ENCODE results near the gene SMAD3.
"Not testable (repeated sequence)": the region's sequence is repeated elsewhere in the genome, so short reads cannot be mapped to it uniquely, and the experiment has no call there.

SMAD3 gene

GRCh38 chr15:67065531-67066005 lies at the start of gene SMAD3:
Gene SMAD3 (plus strand): TSS chr15:67065602. CDS start chr15:67066155, 553 bp downstream.
- peak; percentile 81 for DNase-seq

DNA sequence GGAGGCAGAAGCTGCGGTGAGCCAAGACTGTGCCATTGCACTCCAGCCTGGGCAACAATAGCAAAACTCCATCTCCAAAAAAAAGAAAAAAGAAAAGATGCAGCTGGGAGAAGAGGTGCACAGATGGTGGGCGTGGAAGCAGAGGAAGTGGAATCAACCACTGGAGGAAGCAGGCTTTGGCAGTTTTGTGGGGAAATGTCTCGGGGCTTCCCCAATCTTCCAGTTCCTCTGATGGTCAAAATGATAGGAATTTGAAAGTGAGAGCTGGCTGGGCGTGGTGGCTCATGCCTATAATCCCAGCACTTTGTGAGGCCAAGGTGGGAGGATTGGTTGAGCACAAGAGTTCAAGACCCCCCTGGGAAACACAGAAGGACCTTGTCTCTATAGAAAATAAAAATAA lies 48.1 kb upstream of the SMAD3 start:
- no peak for DNase-seq

DNA sequence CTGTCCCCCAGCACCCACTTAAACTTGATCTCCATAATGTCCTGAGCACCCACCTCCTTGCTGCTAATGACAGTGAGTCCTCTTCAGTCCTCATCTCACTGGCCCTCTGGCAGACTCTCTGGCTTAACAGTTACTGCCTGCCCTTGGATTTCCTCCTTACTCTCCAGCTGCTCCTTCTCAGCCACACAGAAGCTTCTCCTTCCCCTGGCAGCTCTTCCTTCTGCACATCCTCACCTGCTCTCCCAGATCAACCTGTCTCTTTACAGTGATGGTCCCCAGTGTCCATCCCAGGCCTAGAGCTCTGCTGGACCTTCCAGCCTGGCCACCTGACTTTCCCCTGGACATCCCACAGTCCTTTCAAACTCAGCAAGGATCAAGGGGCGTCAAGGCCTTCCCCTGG lies 47.4 kb upstream of the SMAD3 start:
- DNase-seq: no peak

- DNase-seq: no peak
Observed at GRCh38 chr15:67018441-67018840, 47.0 kb upstream of the SMAD3 start.

DNA sequence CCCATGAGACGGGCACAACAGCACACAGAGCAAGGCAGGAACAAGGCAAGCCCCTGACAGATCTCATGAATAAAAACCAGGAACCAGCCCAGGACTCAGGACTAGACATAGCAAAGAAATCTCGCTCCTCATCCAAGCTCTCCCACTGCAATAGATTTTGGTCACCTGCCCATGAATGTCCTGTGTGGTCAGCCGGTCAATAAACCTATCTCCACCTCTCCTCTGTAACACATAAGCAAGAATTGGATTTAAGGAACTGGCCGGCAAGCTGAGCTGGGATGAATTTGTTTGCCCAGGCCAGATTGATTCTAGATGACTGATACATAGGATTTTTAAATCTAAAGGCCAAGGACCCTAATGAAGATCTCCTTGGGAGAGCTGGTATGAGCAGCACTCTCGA lies 46.3 kb upstream of the SMAD3 start:
- no peak for DNase-seq

GRCh38 chr15:67019884-67020520 lies 45.4 kb upstream of the SMAD3 start:
- DNase-seq: no peak

- DNase-seq: not testable (repeated sequence)
Observed at GRCh38 chr15:67020668-67021067, 44.7 kb upstream of the SMAD3 start.

- DNase-seq: no peak
Observed at GRCh38 chr15:67021455-67021854, 43.9 kb upstream of the SMAD3 start.

DNA sequence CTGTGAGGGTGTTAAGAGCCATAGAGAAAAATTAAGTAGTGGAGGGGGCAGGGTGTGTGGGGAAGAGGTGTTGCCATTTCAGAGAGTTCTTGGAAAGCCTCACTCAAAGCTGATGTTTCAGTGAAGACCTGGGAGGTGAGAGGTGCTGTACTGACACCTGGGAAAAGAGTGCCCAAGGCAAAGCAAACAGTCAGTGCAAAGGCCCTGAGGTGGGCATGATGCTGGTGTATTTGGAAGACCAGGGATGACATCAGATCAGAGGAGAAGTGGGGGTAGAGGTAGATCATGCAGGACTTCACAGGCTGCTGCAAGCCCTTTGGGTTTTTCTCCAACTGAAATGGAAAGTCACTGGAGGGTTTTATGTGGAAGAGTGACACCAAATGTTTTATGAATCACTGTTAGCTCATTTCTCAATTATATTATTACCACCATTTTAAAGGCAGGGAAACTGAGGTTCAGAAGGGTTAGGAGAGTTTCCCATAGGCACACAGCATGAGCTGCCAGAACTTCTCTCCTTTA lies 42.8 kb upstream of the SMAD3 start:
- DNase-seq: no peak

- DNase-seq: no peak
Observed at GRCh38 chr15:67023517-67024313, 41.7 kb upstream of the SMAD3 start.

- DNase-seq: peak; percentile 37
Observed at GRCh38 chr15:67024314-67024997, 40.9 kb upstream of the SMAD3 start.

GRCh38 chr15:67024998-67025368 lies 40.4 kb upstream of the SMAD3 start:
- DNase-seq: no peak

DNA sequence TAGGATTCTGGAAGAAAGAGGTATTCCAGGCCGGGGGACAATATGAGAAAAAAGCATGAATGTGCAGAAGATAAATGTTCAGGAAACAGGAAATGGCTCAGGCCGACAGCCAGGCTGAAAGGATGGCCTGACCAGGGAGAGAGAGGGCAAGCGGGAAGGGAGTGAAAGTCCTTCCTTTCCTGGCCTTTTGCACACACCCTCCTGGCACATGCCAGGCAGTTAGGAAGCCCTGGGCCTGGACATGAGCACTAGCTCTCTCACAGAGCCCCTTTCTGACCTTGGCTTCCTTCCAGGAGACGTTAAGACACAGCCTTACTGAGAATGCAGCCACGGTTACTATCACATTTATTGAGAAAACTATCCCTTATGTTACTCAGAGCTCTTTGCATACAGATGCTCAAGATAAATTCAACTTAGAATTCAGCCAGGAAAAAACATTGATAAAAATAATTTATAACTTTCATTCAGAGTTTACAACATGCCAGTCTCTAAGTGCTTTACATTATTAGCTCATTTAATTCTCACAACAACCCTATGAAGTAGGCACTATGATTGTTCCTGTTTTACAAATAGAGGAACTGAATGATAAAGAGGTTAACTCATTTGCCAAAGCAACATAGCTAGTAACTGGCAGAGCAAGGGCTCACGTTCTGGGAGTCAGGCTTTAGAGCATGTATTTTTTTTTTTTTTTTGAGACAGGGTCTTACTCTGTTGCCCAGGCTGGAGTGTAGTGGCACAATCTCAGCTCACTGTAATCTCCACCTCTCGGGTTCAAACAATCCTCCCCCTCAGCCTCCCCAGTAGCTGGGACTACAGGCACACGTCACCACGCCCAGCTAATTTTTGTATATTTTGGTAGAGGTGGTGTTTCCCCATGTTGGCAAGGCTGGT lies 39.4 kb upstream of the SMAD3 start:
- DNase-seq: no peak

DNA sequence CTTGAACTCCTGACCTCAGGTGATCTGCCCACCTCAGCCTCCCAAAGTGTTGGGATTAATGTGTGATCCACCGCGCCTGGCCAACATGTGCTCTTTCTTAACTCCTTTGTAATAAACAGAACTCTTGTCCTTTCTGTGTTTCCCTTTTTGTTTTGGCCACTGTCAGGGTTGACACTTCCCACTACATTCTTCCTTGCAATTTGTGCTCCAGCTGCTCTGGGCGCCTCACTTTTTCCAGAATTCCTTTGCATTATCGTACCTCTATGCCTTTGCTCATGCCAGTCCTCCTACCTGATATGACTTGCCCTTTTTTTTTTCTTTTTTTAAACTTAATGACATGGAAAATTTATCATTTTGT lies 38.8 kb upstream of the SMAD3 start:
- DNase-seq: no peak

GRCh38 chr15:67028440-67028839 lies 37.0 kb upstream of the SMAD3 start:
- not testable (repeated sequence) for DNase-seq

DNA sequence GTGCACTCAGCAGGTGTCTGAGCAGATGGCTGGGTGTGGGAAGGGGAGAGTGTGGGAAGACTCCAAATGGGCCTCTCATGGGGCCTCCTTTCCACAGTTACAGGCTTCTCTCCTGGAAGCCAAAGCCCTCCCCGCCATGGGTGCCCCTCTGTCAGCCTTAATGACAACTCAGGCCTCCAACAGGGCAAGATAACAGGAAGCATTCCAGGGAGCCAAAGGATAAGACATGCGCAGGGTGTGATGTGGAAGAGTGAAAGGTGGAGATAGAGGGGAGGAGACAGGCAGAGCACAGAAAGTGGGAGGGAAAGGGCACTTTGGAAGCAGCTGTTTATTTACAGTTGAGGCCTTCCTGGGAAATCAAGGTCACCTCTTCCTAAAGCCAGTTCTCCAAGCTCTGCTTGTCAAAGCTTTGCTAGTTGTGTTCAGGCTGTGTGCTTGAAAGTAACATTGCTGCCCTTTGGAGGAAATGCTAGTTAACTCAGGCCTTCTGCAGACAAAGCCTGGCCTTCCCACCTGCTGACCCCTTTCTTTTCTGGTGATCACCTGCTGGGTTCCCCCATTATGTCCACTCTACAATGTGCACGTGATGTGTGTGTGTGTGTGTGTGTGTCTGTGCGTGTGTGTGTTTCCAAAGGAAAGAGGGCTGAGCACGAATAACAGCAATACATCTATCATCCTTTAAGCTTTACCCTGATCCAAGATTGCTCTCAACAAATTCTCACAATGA lies 35.2 kb upstream of the SMAD3 start:
- no peak for DNase-seq

- no peak for DNase-seq
Observed at GRCh38 chr15:67031331-67031730, 34.1 kb upstream of the SMAD3 start.

DNA sequence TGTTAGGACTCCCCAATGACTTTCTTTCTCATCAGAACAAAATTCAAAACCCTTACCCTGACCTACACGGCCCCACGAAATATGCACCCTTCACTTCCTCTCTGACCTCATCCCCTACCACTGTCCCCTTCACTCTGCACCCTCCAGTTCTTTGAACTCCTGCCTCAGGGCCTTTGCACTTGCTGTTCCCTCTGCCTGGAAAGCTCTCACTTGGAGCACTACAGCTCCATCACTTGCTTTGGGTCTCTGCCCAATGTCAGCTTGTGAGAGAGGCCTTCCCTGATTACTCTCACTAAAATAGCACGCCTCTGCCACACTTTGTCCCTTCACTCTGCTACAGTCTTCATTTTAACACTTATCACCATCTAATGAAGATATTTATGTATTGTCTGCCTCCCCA lies 32.8 kb upstream of the SMAD3 start:
- DNase-seq: no peak

- no peak for DNase-seq
Observed at GRCh38 chr15:67033012-67033411, 32.4 kb upstream of the SMAD3 start.

GRCh38 chr15:67033571-67034044 lies 31.8 kb upstream of the SMAD3 start:
- DNase-seq: no peak

DNA sequence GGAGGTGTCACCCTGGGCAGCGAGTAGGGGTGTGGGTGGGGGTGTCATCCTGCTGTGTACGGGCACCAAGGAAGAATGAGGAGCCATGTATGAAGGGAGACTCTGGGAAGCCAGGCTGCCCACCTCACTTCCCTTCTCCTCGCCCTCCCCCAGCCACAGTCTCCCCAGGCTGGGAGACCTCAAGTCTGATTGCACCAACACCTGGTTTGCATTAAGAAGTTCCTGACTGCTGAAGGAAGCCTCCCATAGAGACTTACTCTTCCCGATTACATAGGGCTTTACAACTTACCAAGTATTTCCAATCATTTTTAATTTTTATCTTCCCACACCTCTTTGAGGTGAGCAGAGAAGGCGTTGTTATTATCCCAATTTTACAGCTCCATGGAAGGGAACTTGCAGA lies 29.5 kb upstream of the SMAD3 start:
- DNase-seq: no peak

Data from midbrain (tissue), 1 donor.